ENCODE data around the gene PTPRD.

Gene PTPRD

DNA sequence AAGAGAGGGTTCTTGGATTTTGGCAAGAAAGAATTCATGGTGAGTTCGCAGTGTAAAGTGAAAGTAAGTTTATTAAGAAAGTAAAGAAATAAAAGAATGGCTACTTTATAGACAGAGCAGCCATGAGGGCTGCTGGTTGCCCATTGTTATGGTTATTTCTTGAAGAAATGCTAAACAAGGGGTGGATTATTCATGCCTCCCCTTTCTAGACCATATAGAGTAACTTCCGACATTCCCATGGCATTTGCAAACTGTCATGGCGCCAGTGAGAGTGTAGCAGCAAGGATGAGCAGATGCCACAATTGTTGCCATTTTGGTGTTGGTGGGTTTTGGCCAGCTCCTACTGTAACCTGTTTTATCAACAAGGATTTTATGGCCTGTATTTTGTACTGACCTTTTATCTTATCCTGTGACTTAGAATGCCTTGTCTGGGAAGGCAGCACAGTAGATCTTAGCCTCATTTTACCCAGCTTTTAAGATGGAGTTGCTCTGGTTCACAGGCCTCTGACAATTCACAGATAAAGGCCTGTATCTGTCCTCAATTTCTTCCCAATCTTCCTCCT, 1787.1 kb downstream of the PTPRD start:
- Histone ChIP-seq H3K4me3 (no peak overlapping the region), H3K27ac (no peak overlapping the region), H3K9me3 (ENCODE audit: low read depth, low read length) (no peaks in the 10 kb centered on the region), H3K36me3 (ENCODE audit: insufficient read depth, low read length) (no peaks in the 10 kb centered on the region), H3K9ac (ENCODE audit: insufficient read length) (no peak overlapping the region)
- DNase-seq (ENCODE audit: low read depth, low spot score), result no peak
- TF ChIP-seq EZH2 (IDR thresholded peaks at IDR 0.05) (no peak), FOXP2 (optimal IDR thresholded peaks at IDR 0.05; ENCODE audit: control extremely low read depth, extremely low read length, insufficient read depth) (no peak), POLR2AphosphoS5 (IDR thresholded peaks at IDR 0.05; ENCODE audit: borderline replicate concordance, low read depth, low read length) (no peak)

DNA sequence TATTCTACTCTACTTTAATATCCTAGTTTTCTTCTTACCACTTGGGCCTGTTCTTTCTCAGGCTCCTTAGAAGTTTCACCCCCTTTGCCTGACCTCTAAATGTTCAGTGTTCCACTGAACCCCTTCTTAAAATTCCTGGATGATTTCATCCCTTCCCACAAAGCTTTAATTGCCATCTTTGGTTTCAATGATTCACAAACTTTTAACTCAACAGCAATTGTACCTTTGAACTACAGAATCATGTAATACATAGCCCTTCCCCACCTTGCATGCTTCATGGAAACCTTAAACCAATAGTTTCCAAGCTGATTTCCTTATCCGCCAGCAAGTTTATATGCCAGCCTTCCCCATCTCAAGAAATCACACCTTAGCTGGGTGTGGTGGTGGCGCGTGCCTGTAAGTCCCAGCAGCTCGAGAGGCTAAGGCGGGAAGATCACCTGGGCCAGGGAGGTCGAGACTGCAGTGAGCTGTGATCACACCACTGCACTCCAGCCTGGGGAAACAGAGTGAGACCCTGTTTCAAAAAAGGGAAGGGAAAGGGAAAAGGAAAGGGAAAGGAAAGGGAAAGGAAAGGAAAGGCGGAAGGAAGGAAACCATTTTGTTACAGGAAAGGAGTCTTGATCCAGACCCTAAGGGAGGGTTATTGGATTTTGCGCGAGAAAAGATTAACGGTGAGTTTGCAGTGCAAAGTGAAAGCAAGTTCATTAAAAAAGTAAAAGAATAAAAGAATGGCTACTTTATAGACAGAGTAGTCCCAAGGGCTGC, 1789.5 kb downstream of the PTPRD start:
- Histone ChIP-seq H3K36me3 (ENCODE audit: insufficient read depth, low read length) (no peaks in the 10 kb centered on the region), H3K4me3 (no peak overlapping the region), H3K9ac (ENCODE audit: insufficient read length) (no peak overlapping the region), H3K9me3 (ENCODE audit: low read depth, low read length) (no peaks in the 10 kb centered on the region), H3K27ac (no peak overlapping the region)
- no peak for DNase-seq (ENCODE audit: low read depth, low spot score)
- no peak for TF ChIP-seq EZH2 (IDR thresholded peaks at IDR 0.05)

DNA sequence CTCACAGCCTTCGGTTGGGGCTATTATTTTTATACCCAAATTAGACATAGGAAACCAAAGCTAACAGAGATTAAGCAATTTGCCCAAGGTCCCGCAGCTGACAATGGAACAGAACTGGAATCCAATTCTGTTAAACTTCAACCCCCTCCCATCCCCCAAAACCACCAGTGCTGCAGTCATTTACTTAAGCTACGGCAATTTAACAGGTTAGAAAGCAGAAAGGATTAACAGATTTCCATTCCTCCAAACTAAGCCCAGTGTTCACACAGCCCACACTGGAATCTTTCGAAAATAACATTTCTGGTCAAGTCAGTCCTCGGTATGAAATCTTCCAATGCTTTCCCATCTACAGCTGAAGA, 1790.2 kb downstream of the PTPRD start:
- no peak for DNase-seq (ENCODE audit: low read depth, low spot score)
- TF ChIP-seq POLR2AphosphoS5 (IDR thresholded peaks at IDR 0.05; ENCODE audit: borderline replicate concordance, low read depth, low read length) (no peak), FOXP2 (optimal IDR thresholded peaks at IDR 0.05; ENCODE audit: control extremely low read depth, extremely low read length, insufficient read depth) (no peak), EZH2 (IDR thresholded peaks at IDR 0.05) (no peak)

DNA sequence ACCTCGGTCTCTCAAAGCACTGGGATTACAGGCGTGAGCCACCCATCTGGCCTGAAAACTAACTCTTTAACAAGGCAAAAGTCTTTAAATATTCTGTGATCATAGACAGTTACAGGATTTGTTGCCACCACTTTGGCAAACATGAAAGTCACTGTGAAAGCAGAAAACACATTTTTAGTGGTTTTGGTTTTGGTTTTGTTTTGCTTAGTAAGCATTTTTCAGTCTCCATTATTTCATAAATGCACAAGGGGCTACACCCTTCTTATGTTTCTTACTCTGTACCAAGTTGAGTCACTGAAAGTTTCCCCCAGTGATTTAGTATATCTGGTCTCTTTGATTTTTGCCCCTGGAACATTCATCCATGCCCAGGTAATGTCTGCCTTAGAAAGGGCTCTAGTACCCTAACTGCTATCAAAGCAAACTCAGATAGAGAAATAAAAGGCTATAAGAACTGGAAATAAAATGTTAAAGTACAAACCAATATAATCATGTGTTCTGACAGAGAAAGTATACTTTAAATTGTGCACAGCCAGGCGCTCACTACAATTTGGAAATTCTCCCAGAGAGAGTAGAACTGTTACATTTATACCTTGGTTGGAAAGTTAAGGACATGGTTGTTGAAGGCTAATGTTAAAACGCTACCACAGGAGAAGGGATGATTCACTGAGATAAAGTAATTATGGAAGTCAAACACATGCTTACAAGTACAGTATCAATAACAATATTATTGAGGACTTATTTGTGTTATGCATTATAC, 1790.7 kb downstream of the PTPRD start:
- H3K36me3 ChIP-seq (ENCODE audit: insufficient read depth, low read length), result no peaks in the 10 kb centered on the region
- H3K9ac ChIP-seq (ENCODE audit: insufficient read length), result no peak overlapping the region
- no peak overlapping the region for H3K27ac ChIP-seq
- peak; percentile 3 for DNase-seq (ENCODE audit: low read depth, low spot score)
- H3K4me3 ChIP-seq, result no peak overlapping the region
- TF ChIP-seq EZH2 (IDR thresholded peaks at IDR 0.05) (no peak), POLR2AphosphoS5 (IDR thresholded peaks at IDR 0.05; ENCODE audit: borderline replicate concordance, low read depth, low read length) (no peak), FOXP2 (optimal IDR thresholded peaks at IDR 0.05; ENCODE audit: control extremely low read depth, extremely low read length, insufficient read depth) (no peak)
- no peaks in the 10 kb centered on the region for H3K9me3 ChIP-seq (ENCODE audit: low read depth, low read length)

More for the DNA sequence above, 1790.2 kb downstream of the PTPRD start:
- Histone ChIP-seq H3K9ac (ENCODE audit: insufficient read length) (no peak overlapping the region), H3K4me3 (no peak overlapping the region), H3K9me3 (ENCODE audit: low read depth, low read length) (no peaks in the 10 kb centered on the region), H3K27ac (no peak overlapping the region), H3K36me3 (ENCODE audit: insufficient read depth, low read length) (no peaks in the 10 kb centered on the region)

DNA sequence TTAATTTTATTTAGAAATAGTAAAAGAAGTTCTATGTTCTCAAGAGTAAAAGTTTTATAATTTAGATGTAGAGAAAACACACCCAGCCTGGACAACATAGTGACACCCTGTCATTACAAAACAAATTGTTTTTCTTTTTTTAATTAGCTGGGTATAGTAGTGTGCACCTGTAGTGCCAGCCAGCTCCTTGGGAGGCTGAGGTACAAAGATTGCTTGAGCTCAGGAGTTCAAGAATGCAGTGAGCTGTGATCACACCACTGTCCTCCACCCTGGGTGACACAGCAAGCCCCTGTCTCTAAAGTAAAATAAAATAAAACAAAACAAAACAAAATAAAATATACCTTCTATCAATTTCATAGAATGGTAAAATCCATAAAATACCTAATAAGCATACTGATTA, 1795.5 kb downstream of the PTPRD start:
- TF ChIP-seq POLR2AphosphoS5 (IDR thresholded peaks at IDR 0.05; ENCODE audit: borderline replicate concordance, low read depth, low read length), result no peak
- no peak for TF ChIP-seq EZH2 (IDR thresholded peaks at IDR 0.05)
- TF ChIP-seq FOXP2 (optimal IDR thresholded peaks at IDR 0.05; ENCODE audit: control extremely low read depth, extremely low read length, insufficient read depth), result no peak
- Histone ChIP-seq H3K36me3 (ENCODE audit: insufficient read depth, low read length) (no peaks in the 10 kb centered on the region), H3K9ac (ENCODE audit: insufficient read length) (no peak overlapping the region), H3K4me3 (no peak overlapping the region), H3K9me3 (ENCODE audit: low read depth, low read length) (no peaks in the 10 kb centered on the region), H3K27ac (no peak overlapping the region)
- no peak for DNase-seq (ENCODE audit: low read depth, low spot score)

DNA sequence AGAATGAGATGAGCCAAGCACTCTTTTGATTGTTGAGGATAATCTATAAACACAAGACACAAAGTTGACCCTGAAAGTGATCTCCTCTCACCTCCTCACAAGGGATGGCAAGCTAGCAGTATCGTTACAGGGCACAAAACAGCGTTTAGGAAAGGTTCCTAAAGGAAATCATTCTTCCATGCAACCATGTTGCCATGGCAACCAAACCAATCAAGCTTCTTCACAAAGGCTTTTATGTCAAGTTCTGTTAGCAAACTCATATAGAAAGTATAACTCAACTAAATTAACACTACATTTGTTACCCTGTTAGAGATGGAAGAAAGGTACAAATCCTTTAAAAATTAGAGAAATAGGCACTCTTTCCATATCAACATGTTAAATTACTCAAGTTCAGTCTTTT, 1796.4 kb downstream of the PTPRD start:
- TF ChIP-seq EZH2 (IDR thresholded peaks at IDR 0.05), result no peak
- no peak for TF ChIP-seq POLR2AphosphoS5 (IDR thresholded peaks at IDR 0.05; ENCODE audit: borderline replicate concordance, low read depth, low read length)
- no peak for TF ChIP-seq FOXP2 (optimal IDR thresholded peaks at IDR 0.05; ENCODE audit: control extremely low read depth, extremely low read length, insufficient read depth)
- no peaks in the 10 kb centered on the region for H3K36me3 ChIP-seq (ENCODE audit: insufficient read depth, low read length)
- no peak overlapping the region for H3K9ac ChIP-seq (ENCODE audit: insufficient read length)
- no peaks in the 10 kb centered on the region for H3K9me3 ChIP-seq (ENCODE audit: low read depth, low read length)
- H3K4me3 ChIP-seq, result no peak overlapping the region
- no peak for DNase-seq (ENCODE audit: low read depth, low spot score)
- no peak overlapping the region for H3K27ac ChIP-seq

DNA sequence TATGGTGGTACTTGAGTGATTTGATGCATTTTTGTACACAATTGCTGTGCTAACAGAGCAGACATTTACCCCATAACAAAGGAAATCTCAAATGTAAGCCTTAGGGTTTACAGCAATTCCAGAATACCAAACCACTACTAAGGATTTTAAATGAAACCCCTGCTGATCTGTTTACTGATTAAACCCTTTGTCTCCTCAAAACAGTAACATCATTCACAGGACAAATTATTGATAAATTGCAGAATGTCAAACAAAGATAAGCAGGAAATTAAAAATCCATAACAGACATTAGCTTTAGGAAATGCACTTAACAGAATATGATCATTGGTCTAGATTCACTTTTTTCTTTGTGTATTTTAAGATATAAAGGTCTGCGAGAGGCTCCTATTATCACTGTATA, 1796.9 kb downstream of the PTPRD start:
- DNase-seq (ENCODE audit: low read depth, low spot score), result no peak
- TF ChIP-seq POLR2AphosphoS5 (IDR thresholded peaks at IDR 0.05; ENCODE audit: borderline replicate concordance, low read depth, low read length), result no peak
- Histone ChIP-seq H3K27ac (no peak overlapping the region), H3K9ac (ENCODE audit: insufficient read length) (no peak overlapping the region), H3K4me3 (no peak overlapping the region), H3K9me3 (ENCODE audit: low read depth, low read length) (no peaks in the 10 kb centered on the region), H3K36me3 (ENCODE audit: insufficient read depth, low read length) (no peaks in the 10 kb centered on the region)

DNA sequence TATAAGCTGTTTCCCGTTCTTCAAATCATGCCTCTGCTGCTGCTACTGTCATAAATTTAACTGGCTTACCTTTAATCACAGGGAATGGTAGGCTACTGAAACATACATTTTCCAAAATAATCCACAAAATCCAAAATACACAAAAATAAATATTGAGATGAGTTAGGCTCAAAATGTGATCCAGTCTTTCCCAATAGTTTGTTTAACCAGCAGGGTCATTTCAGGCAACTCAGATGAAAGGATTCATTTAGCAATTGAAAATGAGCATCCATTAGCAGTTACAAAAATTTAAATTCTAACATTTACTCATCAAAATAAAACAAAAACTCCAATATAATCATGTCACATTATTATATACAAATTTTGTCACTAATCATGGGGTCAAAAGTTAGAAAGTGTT, 1797.6 kb downstream of the PTPRD start:
- Histone ChIP-seq H3K36me3 (ENCODE audit: insufficient read depth, low read length) (no peaks in the 10 kb centered on the region), H3K27ac (no peak overlapping the region), H3K4me3 (no peak overlapping the region), H3K9me3 (ENCODE audit: low read depth, low read length) (no peaks in the 10 kb centered on the region), H3K9ac (ENCODE audit: insufficient read length) (no peak overlapping the region)
- no peak for DNase-seq (ENCODE audit: low read depth, low spot score)
- no peak for TF ChIP-seq FOXP2 (optimal IDR thresholded peaks at IDR 0.05; ENCODE audit: control extremely low read depth, extremely low read length, insufficient read depth)
- TF ChIP-seq EZH2 (IDR thresholded peaks at IDR 0.05), result no peak
- no peak for TF ChIP-seq POLR2AphosphoS5 (IDR thresholded peaks at IDR 0.05; ENCODE audit: borderline replicate concordance, low read depth, low read length)
